GM21447 (cell line): ENCODE results near the gene PCDHGA7.
"Not testable (repeated sequence)": the region's sequence is repeated elsewhere in the genome, so short reads cannot be mapped to it uniquely, and the experiment has no call there.

Experiments
- ATAC-seq: cut with Tn5 transposase; IDR thresholded peaks from one replicate; pipeline ENCODE4 v1.9.1; 2021; ENCODE audit not compliant: unreplicated experiment

PCDHGA7 gene

DNA sequence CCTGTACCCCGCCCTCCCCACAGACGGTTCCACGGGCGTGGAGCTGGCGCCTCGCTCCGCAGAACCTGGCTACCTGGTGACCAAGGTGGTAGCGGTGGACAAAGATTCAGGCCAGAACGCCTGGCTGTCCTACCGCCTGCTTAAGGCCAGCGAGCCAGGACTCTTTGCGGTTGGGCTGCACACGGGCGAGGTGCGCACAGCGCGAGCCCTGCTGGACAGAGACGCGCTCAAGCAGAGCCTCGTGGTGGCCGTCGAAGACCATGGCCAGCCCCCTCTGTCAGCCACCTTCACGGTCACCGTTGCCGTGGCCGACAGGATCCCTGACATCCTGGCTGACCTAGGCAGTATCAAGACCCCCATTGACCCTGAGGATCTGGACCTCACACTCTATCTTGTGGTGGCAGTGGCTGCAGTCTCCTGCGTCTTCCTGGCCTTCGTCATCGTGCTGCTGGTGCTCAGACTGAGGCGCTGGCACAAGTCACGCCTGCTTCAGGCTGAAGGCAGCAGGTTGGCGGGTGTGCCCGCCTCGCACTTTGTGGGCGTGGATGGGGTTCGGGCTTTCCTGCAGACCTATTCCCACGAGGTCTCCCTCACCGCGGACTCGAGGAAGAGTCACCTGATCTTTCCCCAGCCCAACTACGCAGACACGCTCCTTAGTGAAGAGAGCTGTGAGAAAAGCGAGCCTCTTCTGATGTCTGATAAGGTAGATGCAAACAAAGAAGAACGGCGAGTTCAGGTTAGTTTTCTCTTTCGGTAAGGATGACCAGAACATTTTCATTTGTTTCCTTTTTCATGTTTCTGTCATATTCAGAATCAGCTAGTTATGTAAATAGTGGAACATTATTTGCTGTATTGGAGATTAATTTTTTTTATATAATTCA, 16.3 kb upstream of the PCDHGA7 start:
- ATAC-seq: no peak

DNA sequence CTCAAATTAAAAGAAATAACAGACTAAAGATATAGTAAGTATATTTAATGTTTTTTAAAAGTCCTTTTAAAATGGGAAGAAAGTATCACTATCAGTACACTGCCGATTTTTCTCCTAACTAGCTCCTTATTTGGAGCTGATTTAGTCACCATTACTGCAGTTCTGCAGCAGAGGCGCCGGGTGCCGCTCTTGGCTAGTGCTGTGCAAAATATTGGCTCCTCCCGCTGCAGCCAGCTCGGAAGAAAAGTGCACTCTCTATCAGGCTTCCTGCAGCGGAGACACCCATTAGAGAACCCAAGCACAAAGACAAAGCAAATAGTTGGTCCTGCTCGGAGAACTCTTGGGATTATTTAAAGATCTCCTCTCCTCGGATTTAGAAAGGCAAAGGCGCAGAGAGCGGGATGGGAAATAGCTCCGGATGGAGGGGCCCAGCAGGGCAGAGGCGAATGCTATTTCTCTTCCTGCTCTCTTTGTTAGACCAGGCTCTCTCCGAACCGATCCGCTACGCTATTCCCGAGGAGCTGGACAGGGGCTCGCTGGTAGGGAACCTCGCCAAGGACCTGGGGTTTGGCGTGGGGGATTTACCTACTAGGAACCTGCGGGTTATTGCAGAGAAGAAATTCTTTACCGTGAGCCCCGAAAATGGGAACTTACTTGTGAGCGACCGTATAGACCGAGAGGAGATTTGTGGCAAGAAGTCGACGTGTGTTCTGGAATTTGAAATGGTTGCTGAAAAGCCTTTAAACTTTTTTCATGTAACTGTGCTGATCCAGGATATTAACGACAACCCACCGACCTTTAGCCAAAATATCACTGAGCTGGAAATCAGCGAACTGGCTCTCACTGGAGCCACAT, 12.3 kb upstream of the PCDHGA7 start, which contains the start of gene PCDHGB3:
PCDHGB3 (plus strand) TSS at position 249 of the 855 bp plus-strand sequence; CDS start at position 402, 153 bp downstream.
- ATAC-seq: no peak

DNA sequence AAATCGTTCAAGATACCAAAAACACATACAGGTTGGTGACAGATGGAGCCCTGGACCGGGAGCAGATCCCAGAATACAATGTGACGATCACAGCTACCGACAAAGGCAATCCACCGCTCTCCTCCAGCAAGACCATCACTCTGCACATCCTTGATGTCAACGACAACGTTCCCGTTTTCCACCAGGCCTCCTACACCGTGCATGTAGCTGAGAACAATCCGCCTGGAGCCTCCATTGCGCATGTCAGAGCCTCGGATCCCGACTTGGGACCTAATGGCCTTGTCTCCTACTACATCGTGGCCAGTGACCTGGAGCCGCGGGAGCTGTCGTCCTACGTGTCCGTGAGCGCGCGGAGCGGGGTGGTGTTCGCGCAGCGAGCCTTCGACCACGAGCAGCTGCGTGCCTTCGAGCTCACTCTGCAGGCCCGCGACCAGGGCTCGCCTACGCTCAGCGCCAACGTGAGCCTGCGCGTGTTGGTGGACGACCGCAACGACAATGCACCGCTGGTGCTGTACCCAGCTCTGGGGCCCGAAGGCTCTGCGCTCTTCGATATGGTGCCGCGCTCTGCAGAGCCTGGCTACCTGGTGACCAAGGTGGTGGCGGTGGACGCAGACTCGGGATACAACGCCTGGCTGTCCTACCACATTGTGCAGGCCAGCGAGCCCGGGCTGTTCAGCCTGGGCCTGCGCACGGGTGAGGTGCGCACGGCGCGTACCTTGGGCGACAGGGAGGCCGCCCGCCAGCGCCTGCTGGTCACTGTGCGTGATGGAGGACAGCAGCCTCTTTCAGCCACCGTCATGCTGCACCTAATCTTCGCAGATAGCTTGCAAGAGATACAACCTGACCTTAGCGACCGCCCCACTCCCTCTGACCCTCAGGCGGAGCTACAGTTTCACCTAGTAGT, 10.7 kb upstream of the PCDHGA7 start:
- no peak for ATAC-seq

DNA sequence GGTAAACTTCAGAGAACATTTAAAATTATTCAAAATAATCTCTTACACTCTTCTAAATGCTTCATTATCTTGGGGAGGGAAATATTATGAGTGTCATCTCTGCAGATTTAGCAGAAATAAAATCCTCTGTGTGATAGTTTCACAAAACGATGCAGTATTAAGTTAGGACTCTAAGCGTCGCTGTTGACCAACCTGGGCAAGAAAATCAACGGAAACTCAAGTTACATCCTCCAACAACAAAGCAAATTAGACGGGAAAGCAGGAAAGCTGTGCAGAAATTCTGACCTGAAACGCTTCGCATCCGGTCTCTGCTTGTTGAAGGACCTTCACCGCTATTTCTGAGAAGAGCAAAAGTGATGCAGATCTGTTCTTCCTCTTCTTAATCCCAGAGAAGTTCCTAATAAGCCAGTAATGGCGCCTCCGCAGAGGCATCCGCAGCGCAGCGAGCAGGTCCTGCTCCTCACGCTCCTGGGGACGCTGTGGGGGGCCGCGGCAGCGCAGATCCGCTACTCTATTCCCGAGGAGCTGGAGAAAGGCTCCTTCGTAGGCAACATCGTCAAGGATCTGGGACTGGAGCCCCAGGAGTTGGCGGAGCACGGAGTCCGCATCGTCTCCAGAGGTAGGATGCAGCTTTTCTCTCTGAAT, 8.7 kb upstream of the PCDHGA7 start, which contains the start of gene PCDHGA6:
PCDHGA6 (plus strand) TSS at position 219 of the 645 bp plus-strand sequence; CDS start at position 412, 193 bp downstream.
- ATAC-seq: no peak

DNA sequence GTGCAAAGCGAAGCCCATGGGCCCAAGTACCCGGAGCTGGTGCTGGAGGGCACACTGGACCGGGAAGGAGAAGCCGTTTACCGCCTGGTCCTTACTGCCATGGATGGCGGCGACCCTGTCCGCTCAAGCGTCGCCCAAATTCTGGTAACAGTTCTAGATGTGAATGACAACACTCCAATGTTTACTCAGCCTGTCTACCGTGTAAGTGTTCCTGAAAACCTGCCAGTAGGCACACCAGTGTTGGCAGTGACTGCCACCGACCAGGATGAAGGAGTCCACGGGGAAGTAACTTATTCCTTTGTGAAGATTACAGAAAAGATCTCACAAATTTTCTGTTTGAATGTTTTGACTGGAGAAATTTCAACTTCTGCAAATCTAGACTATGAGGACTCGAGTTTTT, 7.9 kb upstream of the PCDHGA7 start:
- ATAC-seq: no peak

DNA sequence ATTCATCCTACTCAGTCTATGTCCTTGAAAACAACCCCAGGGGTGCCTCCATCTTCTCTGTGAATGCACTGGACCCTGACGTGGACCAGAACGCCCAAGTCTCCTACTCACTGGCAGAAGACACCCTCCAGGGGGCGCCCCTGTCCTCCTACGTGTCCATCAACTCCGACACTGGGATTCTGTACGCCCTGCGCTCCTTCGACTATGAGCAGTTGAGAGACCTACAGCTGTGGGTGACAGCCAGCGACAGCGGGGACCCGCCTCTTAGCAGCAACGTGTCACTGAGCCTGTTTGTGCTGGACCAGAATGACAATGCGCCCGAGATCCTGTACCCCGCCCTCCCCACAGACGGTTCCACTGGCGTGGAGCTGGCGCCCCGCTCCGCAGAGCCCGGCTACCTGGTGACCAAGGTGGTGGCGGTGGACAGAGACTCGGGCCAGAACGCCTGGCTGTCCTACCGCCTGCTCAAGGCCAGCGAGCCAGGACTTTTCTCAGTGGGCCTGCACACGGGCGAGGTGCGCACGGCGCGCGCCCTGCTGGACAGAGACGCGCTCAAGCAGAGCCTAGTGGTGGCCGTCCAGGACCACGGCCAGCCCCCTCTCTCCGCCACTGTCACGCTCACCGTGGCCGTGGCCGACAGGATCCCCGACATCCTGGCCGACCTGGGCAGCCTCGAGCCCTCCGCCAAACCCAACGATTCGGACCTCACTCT, 6.9 kb upstream of the PCDHGA7 start:
- ATAC-seq: not testable (repeated sequence)

DNA sequence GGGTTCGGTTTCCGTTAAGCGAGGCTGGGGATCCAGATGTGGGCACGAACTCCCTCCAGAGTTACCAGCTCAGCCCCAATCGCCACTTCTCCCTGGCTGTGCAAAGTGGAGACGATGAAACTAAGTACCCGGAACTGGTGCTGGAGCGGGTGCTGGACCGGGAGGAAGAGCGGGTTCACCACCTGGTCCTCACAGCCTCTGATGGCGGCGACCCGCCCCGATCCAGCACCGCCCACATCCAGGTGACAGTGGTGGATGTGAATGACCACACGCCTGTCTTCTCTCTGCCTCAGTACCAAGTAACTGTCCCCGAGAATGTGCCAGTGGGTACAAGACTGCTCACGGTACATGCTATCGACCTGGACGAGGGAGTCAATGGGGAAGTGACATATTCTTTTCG, 803 bp downstream of the PCDHGA7 start:
- ATAC-seq: no peak

DNA sequence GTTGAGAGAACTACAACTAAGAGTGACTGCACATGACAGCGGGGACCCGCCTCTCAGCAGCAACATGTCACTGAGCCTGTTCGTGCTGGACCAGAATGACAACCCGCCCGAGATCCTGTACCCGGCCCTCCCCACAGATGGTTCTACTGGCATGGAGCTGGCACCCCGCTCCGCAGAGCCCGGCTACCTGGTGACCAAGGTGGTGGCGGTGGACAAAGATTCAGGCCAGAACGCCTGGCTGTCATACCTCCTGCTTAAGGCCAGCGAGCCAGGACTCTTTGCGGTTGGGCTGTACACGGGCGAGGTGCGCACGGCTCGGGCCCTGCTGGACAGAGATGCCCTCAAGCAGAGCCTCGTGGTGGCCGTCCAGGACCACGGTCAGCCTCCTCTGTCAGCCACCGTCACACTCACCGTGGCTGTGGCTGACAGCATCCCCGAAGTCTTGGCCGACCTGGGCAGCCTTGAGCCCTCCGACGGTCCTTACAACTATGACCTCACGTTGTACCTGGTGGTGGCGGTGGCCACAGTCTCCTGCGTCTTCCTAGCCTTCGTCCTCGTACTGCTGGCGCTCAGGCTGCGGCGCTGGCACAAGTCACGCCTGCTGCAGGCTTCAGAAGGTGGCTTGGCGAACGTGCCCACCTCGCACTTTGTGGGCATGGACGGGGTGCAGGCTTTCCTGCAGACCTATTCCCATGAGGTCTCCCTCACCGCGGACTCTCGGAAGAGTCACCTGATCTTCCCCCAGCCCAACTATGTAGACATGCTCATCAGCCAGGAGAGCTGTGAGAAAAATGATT, 2.1 kb downstream of the PCDHGA7 start:
- ATAC-seq: no peak

DNA sequence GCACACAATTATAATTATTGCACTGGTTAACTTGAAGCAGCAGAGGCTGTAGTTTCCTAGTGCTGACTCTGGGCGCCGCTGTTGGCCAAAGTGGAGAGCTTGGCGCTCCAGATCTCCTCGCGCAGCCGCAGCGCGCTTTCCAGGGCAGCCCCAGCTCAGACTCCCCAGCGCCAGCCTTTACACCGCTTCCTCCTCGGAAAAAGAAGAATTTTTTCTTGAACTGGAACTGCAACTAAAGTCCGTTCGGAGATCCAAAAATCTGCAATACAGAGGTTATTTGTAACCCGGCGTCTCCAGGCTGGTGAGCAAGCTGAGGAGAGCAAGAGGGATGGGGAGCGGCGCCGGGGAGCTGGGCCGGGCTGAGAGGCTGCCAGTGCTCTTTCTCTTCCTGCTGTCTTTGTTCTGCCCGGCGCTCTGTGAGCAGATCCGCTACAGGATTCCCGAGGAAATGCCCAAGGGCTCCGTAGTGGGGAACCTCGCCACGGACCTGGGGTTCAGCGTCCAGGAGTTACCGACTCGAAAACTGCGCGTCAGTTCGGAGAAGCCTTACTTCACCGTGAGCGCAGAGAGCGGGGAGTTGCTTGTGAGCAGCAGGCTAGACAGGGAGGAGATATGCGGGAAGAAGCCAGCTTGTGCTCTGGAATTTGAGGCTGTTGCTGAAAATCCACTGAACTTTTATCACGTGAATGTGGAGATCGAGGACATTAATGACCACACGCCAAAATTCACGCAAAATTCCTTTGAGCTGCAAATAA, 5.2 kb downstream of the PCDHGA7 start, which contains the start of gene PCDHGB4:
PCDHGB4 (plus strand) TSS at position 142 of the 755 bp plus-strand sequence; CDS start at position 329, 187 bp downstream.
- not testable (repeated sequence) for ATAC-seq

DNA sequence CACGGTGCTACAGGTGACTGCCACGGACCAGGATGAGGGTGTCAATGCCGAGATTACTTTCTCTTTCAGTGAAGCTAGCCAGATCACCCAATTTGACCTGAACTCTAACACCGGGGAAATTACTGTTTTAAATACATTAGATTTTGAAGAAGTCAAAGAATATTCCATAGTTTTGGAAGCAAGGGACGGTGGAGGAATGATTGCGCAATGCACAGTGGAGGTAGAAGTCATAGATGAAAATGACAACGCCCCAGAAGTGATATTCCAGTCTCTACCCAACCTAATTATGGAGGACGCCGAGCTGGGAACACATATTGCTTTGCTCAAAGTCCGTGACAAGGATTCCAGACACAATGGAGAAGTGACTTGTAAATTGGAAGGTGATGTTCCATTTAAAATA, 6.1 kb downstream of the PCDHGA7 start:
- no peak for ATAC-seq

DNA sequence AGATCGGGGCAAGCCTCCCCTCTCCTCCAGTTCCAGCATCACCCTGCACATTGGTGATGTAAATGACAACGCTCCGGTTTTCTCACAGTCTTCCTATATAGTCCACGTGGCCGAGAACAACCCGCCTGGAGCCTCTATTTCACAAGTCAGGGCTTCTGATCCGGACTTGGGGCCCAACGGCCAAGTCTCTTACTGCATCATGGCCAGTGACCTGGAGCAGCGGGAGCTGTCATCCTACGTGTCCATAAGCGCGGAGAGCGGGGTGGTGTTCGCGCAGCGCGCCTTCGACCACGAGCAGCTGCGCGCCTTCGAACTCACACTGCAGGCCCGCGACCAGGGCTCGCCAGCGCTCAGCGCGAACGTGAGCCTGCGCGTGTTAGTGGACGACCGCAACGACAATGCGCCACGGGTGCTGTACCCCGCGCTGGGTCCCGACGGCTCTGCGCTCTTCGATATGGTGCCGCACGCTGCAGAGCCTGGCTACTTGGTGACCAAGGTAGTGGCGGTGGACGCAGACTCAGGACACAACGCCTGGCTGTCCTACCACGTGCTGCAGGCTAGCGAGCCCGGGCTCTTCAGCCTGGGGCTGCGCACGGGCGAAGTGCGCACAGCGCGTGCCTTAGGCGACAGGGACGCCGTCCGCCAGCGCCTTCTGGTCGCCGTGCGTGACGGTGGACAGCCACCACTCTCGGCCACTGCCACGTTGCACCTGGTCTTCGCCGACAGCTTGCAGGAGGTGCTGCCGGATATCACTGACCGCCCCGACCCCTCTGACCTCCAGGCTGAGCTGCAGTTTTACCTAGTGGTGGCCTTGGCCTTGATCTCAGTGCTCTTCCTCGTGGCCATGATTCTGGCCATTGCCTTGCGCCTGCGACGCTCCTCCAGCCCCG, 6.9 kb downstream of the PCDHGA7 start:
- no peak for ATAC-seq

DNA sequence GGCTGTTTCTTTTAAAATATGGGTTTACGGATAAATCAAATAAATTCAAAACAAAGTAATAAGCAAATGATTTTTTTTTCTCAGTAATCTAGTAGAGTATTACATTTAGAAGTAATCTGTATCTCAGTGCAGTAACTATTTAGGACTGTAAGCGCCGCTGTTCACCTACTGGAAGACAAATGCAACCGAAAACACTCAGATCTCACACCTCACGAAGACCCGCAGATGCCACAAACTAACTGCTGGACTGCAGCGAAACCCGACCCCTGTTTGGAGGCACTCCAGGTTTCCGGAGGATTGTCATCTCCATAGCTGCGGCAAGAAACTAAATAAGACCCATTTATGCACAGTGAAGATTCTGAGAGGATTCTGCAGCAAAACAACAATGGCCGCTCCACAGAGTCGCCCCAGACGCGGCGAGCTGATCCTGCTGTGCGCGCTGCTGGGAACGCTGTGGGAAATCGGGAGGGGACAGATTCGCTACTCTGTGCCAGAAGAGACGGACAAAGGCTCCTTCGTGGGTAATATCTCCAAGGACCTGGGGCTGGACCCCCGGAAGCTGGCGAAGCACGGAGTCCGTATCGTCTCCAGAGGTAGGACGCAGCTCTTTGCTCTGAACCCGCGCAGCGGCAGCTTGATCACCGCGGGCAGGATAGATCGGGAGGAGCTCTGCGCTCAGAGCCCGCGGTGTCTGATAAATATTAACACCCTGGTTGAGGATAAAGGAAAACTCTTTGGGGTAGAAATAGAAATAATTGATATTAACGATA, 10.1 kb downstream of the PCDHGA7 start, which contains the start of gene PCDHGA8:
PCDHGA8 (plus strand) TSS at position 205 of the 770 bp plus-strand sequence; CDS start at position 386, 181 bp downstream.
- no peak for ATAC-seq

DNA sequence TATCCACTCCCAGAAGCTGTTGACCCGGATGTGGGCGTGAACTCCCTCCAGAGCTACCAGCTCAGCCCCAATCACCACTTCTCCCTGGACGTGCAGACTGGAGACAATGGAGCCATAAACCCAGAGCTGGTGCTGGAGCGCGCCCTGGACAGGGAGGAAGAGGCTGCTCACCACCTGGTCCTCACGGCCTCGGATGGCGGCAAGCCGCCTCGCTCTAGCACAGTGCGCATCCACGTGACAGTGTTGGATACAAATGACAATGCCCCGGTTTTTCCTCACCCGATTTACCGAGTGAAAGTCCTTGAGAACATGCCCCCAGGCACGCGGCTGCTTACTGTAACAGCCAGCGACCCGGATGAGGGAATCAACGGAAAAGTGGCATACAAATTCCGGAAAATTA, 10.7 kb downstream of the PCDHGA7 start:
- ATAC-seq: no peak

DNA sequence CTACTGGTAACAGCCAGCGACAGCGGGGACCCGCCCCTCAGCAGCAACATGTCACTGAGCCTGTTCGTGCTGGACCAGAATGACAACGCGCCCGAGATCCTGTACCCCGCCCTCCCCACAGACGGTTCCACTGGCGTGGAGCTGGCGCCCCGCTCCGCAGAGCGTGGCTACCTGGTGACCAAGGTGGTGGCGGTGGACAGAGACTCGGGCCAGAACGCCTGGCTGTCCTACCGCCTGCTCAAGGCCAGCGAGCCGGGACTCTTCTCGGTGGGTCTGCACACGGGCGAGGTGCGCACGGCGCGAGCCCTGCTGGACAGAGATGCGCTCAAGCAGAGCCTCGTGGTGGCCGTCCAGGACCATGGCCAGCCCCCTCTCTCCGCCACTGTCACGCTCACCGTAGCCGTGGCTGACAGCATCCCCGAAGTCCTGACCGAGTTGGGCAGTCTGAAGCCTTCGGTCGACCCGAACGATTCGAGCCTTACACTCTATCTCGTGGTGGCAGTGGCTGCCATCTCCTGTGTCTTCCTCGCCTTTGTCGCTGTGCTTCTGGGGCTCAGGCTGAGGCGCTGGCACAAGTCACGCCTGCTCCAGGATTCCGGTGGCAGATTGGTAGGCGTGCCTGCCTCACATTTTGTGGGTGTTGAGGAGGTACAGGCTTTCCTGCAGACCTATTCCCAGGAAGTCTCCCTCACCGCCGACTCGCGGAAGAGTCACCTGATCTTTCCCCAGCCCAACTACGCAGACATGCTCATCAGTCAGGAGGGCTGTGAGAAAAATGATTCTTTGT, 12.1 kb downstream of the PCDHGA7 start:
- ATAC-seq: not testable (repeated sequence)
